HG03045 (cell line): Measurements from ENCODE around the gene MRPS16.
"Not testable (repeated sequence)": the region's sequence is repeated elsewhere in the genome, so short reads cannot be mapped to it uniquely, and the experiment has no call there.

ENCODE experiments used
- ATAC-seq: cut with Tn5 transposase; IDR thresholded peaks from one replicate; pipeline ENCODE4 v1.9.1; 2021; ENCODE audit warnings: mild to moderate bottlenecking, moderate library complexity; ENCODE audit not compliant: unreplicated experiment

The MRPS16 gene

DNA sequence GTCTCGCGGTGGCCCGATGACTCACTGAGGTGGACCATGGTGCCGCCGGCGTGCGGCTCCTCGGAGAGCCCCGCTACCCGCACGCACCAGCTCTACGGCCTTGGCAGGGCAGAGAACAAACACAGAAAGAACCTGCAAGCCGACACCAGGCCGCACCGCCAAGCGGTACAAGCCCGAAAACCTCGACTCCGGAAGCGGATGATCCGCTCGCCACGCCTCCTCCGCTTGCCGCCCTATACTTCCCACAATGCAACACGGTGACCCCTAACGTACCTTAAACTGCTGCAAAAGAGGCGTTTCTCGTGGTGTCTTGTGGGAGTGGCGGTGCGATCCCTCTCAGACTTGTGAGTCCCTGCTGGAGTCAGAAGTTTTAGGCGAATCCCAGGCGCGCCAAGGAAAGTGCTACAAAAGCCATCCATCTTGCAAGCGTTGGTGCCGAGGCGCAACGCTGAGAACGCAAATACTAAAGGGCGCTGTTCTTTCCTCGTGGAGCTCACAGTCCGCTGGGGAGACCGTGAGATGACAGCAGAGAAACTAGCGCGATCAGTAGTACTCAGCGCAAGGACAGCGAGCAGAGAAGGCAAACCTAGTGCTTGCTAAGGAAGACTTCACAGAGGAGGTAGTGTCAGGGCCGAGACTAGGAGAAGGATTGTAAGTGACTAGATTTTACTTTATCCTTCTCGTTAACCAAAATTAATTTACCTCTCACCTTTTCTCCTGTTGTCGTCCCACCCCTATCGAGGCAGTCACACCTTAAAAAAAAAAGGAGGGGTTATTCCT is at the start of gene MRPS16:
TSS of gene MRPS16 (minus strand) at position 200 of the 780 bp plus-strand sequence. CDS start at position 38, 162 bp downstream.
- peak; percentile 81 for ATAC-seq

DNA sequence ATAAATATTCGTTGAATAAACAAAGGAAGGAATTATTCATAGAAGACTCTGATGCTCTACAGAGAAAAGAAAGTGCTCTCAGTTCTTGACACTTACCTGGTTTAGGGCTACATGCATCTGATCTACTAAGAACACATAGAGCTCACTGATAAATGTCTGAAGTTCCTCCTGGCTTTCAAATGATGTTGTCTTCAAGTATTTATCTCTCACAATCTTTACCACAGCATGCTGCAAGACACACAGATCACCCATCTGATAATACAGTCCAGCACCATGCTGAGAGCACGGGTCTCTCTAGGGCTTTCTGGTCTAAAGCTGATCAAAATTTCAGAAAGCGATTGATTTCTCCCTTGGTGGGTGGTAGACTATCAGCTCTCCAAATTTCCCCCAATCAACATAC is 44.5 kb upstream of the MRPS16 start:
- ATAC-seq = no peak

DNA sequence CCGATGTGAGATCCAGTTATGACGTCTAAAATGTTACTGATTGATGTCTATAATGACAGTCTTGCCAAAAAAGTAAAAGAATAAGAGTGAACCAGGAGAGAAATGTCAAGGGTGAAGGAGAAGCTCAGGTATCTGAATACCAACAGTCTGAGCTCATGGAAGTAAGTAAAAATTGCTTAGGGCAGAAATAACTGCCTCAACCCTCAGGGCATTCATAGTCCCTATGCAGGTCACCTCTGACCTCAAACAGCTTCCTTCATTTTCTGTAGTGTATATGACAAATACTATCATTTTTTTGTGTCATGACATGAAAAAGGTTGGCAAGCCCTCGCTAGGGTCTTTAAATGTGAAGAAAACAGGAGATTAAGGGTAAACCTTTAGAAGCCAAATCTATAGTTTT is 41.0 kb upstream of the MRPS16 start:
- no peak for ATAC-seq

DNA sequence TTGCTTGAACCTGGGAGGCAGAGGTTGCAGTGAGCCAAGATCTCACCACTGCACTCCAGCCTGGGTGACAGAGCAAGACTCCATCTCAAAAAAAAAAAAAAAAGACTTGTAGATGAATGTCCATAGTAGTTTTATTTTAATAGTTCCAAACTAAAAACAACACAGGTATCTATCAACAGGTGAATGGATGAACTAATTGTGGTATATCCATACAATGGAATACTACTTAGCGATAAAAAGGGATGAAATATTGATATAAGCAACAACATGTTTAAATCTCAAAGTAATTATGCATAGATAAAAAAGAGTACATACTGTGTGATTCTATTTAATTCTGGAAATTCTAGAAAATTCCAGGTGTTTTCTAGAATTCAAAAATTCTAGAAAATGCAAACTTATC is 37.5 kb upstream of the MRPS16 start:
- no peak for ATAC-seq

DNA sequence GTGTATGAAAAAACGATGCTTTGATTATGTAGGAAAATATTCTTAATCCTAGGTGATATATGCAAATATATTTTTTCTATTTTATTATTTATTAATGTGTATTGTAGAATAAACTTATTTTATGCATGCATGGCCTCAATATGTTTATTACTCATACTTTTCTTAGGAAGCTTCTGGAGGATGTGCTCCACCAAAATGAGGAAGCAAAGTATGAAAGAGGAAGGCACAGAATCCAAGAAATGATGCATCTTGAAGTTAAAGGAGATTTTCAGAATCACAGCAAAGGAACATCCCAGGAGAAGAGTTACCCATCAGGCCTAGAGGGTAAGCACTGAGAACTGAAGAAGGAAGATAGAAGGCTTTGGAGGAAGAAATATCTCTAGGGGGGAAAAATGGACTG is 35.0 kb upstream of the MRPS16 start:
- ATAC-seq = no peak

DNA sequence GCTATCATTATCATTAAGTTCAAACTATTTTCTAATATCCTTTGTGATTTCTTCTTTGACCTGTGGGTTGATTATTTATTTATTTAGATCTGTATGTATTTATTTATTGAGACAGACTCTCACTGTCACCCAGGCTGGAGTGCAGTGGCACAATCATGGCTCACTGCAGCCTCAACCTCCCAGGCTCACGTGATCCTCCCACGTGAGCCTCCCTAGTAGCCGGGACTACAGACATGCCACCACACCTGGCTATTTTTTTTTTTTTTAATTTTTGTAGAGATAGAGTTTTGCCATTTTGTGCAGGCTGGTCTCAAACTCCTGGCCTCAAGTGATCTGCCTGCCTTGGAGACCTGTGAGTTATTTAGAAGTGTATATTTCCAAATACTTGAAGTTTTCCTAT is 28.7 kb upstream of the MRPS16 start:
- ATAC-seq = no peak

DNA sequence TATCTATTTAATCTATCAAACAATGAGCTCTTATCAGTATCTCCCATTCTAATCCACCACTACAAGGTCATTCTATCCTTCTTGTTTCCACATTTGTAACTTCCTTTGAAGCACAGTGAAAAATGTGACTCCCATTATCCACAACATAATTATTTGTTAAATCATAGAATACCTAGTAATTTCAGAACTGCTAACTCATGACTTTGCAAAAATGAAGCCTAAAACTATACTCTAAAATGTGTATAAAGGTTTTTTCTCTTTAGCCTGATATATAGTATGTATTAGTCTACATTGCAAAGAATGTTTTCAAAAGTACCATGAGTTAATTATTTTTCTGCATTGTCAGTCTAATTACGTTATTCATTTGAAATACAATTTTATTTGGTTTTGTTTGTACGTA is 12.0 kb upstream of the MRPS16 start:
- ATAC-seq = no peak

DNA sequence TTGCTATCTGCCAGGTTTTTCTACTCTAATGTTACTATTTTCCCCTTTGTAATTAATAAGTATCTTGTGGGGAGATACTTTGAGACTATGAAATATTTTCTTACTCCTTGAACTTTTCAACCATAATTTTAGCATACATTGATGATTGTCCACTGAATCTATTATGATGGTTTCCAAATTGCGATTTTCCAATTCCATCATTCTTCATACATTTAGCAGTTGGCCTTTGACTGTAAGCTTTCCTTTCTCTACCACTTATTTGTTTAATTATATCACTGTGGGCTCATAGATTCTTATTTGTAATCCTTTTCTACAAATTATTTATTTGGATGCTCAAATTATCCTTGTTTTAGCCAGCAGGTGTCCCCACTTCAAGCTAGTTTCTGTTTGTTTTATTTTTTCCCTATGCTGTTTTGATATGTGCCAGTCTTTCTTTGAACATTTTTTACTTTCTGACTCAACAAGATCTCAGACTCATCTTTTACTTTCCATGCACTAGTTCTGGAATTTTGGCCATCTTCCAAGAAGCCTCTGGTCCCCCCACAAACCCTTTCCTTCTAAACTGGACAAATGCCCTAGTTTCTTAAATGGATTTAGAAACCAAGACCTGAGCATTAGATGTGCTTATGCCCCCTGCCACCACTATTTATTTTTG is 11.4 kb upstream of the MRPS16 start:
- ATAC-seq = no peak

DNA sequence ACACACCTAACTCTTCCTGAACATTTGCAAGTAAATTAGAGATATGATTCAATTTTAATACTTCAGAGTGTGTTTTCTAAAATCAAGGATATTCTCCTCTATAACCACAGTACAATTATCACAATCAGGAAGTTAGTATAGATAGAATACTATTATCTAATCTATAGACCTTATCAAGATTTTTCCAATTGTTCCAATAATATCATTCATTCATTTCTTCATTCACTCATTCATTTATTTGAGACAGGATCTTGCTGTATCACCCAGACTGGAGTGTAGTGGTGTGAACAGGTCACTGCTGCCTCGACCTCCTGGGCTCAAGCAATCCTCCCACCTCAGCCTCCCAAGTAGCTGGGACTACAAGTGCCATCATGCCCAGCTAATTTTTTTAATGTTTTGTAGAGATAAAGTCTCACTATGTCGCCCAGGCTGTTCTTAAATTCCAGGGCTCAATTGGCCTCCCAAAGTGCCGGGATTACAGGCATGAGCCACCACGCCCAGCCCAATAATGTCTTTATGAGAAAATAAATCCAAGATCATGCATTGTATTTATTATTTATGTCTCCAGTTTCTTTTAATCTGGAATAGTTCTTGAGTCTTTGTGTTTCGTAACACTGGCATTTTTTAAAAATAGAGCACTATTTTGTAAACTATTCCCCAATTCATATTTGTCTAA is 10.6 kb upstream of the MRPS16 start:
- ATAC-seq = no peak

DNA sequence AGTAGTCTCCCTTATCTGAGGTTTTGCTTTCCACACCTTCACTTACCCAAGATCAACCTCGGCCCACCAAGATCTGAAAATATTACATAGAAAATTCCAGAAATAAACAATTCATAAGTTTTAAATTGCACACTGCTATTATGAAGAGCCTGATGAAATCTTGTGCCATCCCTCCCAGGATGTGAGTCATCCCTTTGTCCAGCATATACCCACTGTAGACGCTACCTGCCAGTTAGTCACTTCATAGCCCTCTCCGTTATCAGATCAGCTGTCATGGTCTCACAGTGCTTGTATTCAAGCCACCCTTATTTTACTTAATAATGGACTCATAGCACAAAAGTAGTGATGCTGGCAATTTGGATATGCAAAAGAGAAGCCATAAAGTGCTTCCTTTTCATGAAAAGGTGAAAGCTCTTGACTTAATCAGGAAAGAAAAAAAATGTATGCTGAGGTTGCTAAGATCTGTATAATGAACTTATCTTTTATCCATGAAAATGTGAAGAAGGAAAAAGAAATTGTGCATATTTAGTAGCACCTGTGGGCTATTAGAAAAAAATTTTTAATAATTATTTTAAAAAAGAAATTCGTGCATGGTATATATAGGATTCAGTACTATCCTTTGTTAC is 9.8 kb upstream of the MRPS16 start:
- ATAC-seq = no peak

DNA sequence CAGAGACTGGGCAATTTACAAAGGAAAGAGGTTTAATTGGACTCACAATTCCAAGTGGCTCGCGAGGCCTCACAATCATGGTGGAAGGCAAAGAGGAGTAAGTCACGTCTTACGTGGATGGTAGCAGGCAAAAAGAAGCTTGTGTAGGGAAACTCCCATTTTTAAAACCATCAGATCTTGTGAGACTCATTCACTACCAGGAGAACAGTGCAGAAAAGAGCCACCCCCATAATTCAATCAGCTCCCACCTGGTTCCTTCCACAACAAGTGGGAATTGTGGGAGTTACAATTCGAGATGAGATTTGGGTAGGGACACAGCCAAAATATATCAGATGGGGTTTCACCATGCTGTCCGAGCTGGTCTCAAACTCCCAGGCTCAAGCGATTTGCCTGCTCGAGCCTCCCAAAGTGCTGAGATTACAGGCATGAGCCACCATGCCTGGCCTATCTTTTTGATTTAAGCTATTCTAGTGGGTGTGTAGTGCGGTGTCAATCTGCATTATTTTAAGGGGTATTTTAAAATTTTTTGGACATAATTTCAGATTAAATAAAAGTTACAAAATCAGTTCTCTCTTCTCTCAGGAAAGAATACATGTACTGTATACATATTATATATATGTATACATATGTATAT is 9.0 kb upstream of the MRPS16 start:
- no peak for ATAC-seq

DNA sequence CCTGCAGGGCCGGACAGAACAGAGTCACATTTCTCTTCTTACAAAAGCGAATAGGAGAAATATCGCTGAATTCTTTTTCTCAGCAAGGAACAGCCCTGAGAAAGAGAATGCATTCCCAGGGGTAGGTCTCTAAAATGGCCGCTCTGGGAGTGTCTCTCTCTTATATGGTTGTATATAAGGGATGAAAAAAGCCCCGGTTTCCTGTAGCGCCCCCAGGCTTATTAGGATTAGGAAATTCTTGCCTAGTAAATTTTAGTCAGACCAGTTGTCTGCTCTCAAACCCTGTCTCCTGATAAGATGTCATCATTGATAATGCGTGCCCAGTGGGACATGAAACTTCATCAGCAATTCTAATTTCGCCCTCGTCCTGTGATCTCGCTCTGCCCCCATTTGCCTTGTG is 6.2 kb upstream of the MRPS16 start:
- ATAC-seq = not testable (repeated sequence)

DNA sequence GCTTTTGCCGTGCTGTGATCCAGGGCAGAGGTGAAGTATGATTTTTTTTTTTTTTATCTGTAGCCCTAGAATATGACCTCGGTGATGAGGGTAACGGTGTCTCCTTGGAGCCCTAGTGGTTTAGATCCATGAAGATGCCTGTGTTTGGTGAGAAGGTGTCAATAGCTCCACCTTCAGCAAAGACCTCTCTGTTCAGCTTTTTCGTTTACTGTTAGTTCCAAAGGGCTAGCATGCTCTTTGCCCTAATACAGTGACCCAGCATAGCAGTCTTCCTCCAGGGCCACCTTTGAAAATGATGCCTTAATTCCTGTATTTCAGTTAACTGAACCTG is 746 bp upstream of the MRPS16 start:
- ATAC-seq = no peak

DNA sequence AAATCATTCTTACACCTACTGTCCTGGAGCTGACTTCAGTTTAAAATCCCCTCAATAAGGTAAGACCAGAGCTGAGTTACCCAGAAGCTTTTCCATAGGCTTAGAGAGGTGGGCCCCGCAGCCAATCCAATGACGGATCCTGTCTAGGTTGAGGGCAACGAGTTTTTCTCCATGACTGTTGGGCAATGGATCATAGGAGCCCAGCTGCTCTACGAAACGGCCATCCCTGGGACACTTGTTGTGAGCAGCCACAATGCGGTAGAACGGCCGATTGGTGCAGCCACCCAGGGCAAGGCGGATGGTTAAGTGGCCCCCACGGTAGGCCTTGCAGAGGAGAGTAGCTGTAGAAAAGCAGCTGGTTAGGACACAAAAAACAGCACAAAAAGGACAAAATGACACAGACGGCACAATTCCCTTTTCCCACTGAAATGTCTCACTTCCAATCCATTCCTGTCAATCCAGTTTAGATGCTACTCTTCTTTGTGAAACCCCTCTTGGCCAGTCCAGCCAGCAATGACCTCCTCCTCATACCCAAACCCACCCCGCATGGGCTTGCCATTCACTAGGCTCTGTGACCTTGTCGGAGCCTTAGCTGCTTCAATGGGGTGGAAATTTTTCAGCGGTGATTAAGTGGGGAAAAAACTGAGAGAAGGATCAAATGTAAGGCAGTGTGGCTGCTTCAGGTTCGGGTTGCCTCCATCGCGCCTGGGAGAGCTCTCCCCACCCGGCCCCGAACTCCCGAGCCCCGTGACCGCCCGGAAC is 580 bp downstream of the MRPS16 start:
- ATAC-seq = peak; percentile 43

DNA sequence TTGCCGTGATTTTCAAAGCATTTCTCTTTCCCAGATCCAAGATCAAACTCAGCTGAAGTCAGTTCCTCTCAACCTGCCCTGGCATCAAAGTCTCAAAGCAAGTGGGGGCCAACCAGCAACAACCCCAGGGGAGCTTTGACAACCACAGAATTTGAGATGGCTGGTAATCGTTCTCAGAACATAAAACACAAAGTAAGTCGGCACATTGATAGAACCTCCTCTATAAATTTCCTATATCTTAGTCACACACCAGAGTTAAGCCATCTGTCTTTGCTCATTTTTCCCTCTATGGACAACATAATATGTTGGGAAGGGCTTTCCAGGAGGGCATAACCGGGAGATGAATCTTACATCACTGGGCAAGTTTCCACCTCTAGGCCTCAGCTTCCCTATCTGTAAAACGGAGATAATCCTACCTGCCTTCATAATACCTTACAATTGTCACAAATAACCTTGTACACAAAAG is 4.2 kb downstream of the MRPS16 start:
- ATAC-seq = no peak

DNA sequence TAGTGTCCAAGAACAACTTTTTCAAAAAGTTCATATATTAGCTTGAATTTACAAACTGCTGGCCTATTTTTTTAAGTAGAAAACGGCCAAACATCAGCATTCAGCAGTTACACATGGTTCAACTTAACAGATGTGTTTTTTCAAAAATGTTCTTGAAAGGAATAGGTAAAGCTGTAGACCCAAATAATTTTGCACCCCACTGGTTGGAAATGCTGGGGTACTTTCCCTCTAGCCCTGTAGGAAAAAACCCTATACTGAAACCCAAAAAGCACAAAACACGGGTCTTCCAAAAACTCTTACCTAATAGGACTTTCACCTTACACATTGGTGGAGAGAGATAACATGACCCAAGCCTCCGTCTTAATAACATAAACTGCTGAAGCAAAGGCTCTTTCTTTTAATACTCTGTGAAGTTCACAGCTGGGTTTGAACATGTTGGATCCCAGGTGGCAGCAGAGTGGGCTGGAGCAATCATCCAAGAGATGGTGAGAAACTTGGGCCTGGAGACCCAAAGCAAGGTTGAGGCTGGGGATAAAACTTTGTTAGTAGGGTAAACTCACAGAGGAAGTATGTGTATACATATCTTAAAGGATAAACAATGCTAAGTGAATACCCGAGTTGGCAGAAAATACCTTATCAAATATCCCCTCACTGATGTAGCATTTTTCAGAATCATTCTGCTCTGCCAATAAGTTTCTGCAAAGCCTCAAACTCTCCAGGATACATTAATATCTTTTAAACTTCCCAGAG is 4.8 kb downstream of the MRPS16 start:
- ATAC-seq = no peak

DNA sequence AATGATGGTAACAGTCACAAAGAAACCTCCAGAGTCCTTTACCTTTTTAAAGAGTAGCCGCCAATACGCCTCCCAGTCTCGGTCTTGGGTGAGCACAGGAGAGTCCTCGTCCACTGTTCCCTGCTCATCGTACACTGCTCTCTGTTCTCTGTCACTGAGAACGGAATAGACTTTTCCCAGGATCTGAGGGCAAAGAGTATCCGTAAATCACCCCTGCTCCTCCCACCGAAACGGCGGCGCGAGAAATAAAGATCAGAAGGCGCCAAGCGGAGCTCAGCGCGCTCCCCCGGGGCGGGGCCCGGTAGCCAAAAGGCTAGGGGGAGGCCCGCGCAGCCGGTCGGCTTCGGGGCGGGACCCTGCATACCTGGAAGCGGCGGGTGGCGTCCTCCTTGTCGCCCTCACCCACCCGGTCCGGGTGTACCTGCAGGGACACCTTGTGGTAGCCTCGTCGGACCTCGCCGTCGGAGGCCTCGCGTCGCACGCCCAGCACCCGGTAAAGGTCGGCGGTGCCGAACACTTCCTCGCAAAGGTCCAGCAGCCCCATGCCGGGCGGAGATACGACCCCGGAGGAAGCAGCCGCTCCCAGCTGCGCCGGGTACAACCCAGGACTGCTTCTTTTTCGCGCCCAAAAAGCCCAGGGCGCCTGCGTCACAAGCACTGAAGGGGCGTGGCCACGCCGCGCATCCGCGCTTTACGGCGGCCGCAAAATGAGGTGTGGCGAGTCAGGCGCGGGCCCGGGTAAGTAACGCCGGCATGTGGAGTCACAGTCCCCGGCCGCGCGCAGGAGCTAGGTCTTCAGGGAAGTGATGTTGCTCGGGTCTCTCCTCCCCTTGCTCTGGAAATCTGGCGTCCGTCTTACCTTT is 5.6 kb downstream of the MRPS16 start, which contains the start of gene DNAJC9:
TSS of gene DNAJC9 (minus strand) at position 610 of the 863 bp plus-strand sequence. CDS start at position 544, 66 bp downstream.
- peak; percentile 84 for ATAC-seq

DNA sequence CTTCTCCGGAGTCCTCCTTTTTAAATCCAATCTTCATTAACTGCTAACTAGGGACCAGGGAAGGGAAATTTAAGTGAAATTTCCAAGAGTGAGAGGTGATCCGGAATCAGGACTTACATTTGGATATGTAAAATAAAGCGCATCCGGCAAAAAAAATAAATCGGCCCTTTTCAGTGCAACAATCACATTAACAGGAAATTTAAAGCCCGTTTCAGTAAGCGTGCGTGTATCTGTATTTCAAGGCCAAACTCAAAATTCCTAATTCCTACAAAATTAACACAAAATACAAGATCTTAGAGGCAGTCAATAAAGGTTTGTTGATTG is 6.2 kb downstream of the MRPS16 start:
- ATAC-seq = no peak
